ENCODE measurements around the gene HIGD1B.

The HIGD1B gene

GRCh38 chr17:44840274-44840673 is 7.4 kb upstream of the HIGD1B start:
- DNase-seq = no peak

GRCh38 chr17:44840936-44841335 is 6.7 kb upstream of the HIGD1B start:
- DNase-seq = no peak

- DNase-seq = peak; percentile 74
Measured at GRCh38 chr17:44842748-44843147, 4.9 kb upstream of the HIGD1B start.

DNA sequence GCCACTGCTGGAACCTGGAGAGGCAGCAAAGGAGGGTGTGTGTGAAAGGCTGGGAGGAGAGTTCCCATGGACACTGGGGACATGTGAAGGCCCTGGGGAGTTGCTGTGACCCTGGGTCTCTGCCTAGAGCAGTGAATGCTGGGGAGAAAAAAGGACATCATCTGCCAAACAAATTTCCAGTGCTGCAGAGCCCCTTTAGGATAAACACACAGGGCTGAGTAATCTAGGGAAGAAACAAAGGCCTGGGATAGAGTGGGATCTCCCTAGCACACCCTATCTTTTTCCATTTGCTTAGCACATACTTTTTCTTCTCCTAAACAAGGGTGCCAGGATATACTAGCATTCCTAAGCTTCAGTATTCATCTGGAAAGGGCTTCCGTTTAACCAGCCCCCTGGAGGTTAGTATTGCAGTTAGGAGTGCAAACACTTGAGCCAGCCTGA is 3.3 kb upstream of the HIGD1B start:
- no peak for DNase-seq

DNA sequence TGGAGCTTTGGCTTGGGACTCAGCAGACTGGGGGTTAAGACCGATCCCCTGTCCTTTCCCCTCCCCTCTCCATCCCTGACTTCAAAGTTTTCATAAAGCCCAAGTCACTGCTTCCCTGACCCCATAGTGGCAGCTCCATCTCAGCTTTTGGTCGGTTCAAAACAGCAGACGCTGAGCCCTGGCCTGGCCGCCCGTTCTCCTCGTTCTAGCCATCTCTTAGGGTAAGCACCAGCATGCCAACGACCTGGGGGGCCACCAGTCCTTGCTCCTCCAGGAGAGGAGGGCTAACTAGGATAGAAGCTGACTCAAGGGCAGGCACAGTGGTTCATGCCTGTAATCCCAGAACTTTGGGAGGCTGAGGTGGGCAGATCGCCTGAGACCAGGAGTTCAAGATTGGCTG is 1.5 kb upstream of the HIGD1B start:
- DNase-seq = no peak

- DNase-seq = no peak
Measured at GRCh38 chr17:44848257-44848795, 643 bp downstream of the HIGD1B start.

DNA sequence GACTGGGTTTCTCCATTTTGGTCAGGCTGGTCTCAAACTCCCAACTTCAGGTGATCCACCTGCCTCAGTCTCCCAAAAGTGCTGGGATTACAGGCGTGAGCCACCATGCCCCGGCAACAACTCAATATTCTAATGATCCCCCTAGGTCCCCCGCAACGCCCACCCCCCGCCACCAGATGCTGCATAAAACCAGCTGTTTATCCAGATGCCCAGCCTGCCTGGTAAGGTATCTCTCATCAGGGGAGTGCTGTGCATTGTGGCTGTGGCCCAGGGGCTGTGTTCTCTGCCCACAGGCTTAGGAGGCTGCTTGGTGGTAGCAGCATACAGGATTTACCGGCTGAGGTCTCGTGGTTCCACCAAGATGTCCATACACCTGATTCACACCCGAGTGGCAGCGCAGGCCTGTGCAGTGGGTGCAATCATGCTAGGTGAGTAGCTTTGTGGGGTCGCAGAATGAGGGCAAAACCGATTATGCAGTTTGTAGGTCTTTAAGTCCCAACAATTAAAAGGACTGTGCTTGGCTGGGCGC is 1.3 kb downstream of the HIGD1B start:
- DNase-seq = no peak

- DNase-seq = no peak
Measured at GRCh38 chr17:44850025-44850424, 2.3 kb downstream of the HIGD1B start.

DNA sequence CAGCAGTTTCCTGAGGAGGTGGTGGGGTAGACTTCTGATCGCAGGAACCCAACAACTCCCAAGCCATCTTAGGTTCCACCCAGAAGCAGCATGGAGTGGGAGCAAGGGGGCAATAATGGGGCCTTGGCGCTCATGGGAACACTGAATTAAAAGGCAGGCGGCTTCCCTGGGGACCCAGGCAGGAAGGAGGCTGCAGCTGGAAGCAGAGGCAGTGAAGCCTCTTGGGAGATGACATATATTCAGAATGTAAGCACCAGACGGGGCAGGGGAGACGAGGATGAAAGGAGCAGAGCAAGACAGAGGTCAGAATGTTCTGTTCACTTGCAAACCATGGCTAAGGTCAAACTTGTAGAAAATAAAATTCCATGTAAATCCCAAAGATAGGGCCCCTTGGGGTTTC is 2.9 kb downstream of the HIGD1B start:
- DNase-seq = no peak

DNA sequence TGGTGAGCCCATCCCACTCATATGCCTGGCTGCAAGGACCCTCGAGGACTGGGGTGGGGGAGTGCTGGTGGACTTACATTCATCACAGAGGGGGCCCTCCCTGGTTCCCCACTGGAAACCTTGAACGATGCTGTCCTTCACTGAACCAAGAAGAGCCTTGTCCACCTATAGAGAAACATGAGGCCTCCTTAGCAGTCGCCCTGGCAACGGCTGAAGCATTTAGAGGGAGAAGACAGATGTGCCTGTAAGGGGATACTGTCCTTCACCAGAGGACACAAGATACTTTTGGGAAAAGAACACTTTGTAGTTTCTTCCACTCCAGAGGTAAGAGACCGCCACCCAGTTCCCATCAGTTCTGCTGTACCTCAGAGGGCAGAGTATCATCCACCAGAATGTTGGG is 6.5 kb downstream of the HIGD1B start:
- DNase-seq = no peak

GRCh38 chr17:44859701-44860100 is 12.0 kb downstream of the HIGD1B start:
- no peak for DNase-seq

- no peak for DNase-seq
Measured at GRCh38 chr17:44862278-44862914, 14.7 kb downstream of the HIGD1B start.

GRCh38 chr17:44863061-44863918 is 15.6 kb downstream of the HIGD1B start:
- DNase-seq = no peak

DNA sequence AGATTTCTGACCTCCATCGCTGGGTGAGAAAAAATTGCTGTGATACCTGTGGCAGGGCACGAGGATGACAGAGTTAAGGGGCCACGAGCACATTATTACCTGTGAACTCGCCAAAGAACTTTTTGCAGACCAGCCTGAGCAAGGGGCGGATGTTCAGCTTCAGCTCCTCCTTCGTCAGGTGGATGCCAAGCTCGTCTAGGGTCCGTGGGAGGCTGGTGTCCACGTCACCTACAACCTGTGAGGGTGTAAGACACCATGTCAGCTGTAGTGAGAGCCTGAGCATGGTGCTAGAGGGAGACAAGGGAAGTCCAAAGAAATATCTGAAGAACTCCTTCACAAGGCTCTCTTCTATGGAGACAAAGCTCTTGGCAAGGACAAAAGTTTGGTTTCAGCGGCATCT is 17.1 kb downstream of the HIGD1B start:
- DNase-seq = no peak

GRCh38 chr17:44865231-44865660 is 17.6 kb downstream of the HIGD1B start:
- peak; percentile 83 for DNase-seq

DNA sequence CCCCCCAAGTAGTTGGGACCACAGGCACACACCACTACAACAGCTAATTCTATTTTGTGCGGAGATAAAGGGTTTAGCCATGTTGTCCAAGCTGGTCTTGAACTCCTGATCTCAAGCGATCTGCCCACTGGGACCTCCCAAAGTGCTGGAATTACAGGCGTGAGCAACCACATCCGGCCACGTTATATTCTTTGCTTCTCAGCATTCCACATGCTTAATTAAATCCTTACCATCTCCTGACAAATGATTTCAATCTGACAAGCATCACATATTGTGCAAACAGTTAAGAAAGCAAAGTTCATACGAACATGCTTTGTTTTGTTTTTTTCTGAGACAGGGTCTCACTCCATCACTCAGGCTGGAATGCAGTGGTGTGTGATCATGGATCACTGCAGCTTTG is 18.2 kb downstream of the HIGD1B start:
- no peak for DNase-seq

- peak; percentile 71 for DNase-seq
Measured at GRCh38 chr17:44867841-44868240, 20.2 kb downstream of the HIGD1B start.

DNA sequence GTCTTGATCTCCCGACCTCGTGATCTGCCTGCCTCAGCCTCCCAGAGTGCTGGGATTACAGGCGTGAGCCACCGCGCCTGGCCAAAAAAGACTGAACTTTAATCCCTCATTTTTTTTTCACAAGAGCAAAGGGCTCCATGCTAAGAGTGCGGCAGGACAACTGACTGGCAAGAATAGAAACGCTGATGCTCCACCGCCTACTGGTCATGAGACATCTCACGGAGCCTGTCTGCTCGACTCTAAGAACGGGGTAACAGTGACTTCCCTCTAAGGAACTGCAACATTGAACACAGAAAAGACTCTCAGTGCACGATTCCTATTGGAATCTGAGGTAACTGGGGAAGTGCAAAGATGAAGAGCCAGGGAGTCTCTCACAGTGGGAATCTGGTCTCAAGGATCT is 23.9 kb downstream of the HIGD1B start:
- no peak for DNase-seq

DNA sequence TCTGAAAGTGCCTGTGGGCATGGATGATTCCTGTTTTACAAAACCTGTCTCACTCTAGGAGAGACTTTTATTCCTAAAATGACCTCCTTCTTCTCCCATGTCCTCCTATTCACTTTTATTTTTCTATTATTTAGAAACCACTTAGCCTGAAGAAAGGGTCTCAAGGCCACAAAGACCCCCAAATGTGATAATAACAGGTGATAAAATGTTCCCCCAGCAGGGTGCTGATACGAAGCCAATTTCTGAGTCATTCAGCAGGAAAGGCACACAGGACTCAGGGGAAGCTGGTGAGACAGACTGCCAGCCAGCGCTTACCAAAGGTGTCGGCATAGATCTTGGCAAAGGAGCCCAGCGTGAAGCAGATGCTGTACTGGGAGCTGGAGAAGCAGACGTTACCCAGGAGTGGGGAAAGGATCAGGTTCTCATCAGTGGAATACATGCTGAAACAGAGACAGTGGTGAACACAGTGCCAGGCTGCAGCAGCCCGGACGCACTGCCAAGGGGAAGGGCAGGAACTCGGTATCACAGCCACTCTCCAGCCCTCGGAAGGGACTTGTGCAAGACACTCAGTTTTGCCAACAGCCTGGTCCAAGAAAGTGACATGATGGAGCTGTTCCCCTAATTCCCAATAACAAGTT is 24.6 kb downstream of the HIGD1B start:
- no peak for DNase-seq

DNA sequence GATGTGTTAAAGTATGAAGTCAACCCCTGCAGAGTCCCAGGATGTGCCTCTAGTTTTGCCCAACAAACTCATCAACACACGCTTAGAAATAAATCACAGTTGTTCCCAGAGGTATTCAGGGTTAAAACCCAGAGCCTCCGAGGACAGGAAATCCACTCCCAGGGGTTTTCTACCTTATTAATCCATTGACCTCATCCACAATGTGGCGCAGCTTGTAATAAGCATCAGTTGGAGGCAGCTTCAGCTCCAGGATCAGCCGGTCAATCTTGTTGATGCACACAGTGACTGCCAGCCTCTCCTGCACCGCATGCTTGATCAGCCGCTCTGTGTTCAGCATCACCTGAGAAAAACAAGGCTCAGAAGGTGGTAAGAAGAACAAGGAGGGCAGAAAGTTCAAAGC is 28.1 kb downstream of the HIGD1B start:
- no peak for DNase-seq

DNA sequence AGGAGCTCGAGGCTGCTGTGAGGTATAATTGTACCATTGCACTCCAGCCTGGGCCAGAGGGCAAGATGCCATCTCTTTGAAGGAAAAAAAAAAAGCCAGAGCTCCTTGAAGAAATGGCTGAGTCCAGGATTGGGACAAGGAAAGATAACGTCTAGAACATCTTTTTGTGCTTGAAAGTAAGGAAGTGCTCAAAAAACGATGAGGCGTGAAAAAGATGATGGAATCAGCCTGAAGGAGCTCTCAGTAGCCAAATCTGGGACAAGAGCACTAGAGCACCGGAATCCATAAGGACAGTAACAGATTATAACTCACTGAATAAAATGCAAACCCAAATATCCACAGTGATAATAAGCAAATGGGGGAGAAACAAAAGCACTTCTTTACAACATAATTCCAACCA is 29.4 kb downstream of the HIGD1B start:
- DNase-seq = no peak

DNA sequence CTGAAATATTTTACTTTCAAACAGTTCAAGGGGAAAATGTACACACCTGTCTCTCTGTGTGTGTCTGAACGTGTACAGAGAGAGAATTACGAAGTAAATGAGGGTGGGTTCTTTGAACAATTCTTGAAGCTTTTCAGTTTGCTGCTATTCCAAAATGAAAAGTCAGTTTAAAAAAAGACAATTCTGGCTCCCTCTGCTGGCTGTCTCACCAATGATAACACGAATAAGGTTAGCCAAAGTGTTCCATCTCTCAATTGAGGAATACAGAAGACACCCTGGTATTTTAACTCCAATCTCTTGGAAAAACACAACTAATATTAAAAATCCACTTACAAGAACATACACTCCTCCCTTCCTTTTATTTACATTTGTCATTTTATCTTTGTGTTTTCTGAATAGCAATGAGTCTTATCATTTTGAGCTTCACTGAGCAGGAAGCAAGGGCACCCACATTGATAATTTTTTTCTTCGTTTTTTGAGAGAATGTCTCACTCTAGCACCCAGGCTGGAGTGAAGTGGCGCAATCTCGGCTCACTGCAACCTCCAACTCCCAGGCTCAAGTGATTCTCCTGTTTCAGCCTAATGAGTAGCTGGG is 31.0 kb downstream of the HIGD1B start:
- DNase-seq = no peak

GRCh38 chr17:44879376-44879775 is 31.7 kb downstream of the HIGD1B start:
- no peak for DNase-seq

All from islet precursor cell (in vitro differentiated cells).